ENCODE results near the gene ANKRD28.

GRCh38 chr3:15722877-15723623 lies 74.7 kb downstream of the ANKRD28 start:
- TF ChIP-seq CTCF (conservative IDR thresholded peaks at IDR 0.05; ENCODE audit: low read depth, low read length) (no peak), EZH2 (IDR thresholded peaks at IDR 0.05; ENCODE audit: low read length, unreplicated experiment) (no peak)

All from PC-3 (cell line).